Spinal cord (tissue), 10 donors: ENCODE measurements around the gene COG1. TPM values are rescaled to one million over a fixed set of nuclear protein-coding genes. Genes with fewer than 3 reads are reported as not detected.
A peak's percentile ranks its signal among the peaks of the same experiment; 100 is the strongest.

Source experiments
- DNase-seq, 6 donors: peaks; one replicate each; pipeline versions ENCODE4 v3.0.0 to v3.0.0-alpha.2; 2013 to 2015; ENCODE audit warnings: low spot score in 6 of 6, low read depth in 4 of 6
- H3K27ac ChIP-seq: one replicate; pipeline ENCODE4 v1.5.1; 2013; ENCODE audit warnings: low read depth, low read length, control low read depth
- H3K27me3 ChIP-seq: one replicate; pipeline ENCODE4 v1.6.1; 2013; ENCODE audit warnings: low read length; ENCODE audit not compliant: control insufficient read depth, insufficient read depth
- H3K36me3 ChIP-seq: one replicate; pipeline ENCODE4 v1.6.1; 2013; ENCODE audit warnings: low read length; ENCODE audit not compliant: control insufficient read depth, insufficient read depth
- H3K4me1 ChIP-seq: one replicate; pipeline ENCODE4 v1.6.1; 2013; ENCODE audit warnings: low read length; ENCODE audit not compliant: control insufficient read depth, insufficient read depth
- H3K4me3 ChIP-seq: one replicate; pipeline ENCODE4 v1.5.1; 2013; ENCODE audit warnings: low read depth, low read length, control low read depth
- H3K9me3 ChIP-seq: one replicate; pipeline ENCODE4 v1.6.1; 2013; ENCODE audit warnings: low read length; ENCODE audit not compliant: control insufficient read depth, insufficient read depth
- WGBS: methylation state at CpG from one replicate; pipeline ENCODE4 v1.1.5; 2013; ENCODE audit warnings: missing lambda C conversion rate; ENCODE audit not compliant: insufficient coverage; 5-methylcytosine and 5-hydroxymethylcytosine counted together
- polyA plus RNA-seq, 2 donors: library from polyadenylated mRNA; unstranded; fragments of 120-200 nt; gene quantifications; one replicate each; pipeline ENCODE4 v1.2.1, GENCODE V29; 2013; ENCODE audit not compliant: insufficient read length in 2 of 2
- total RNA-seq, 2 donors: library from RNA; depleted of rRNA in 1 of 2; stranded (reverse); fragments of 120-200 nt in 1 of 2; fragments of >200 nt in 1 of 2; gene quantifications; one replicate each; pipeline versions ENCODE4 v1.2.3 to v1.2.4, GENCODE V29; 2013 to 2014
- donor health status: healthy.

COG1 gene
- total and polyA plus RNA-seq, 4 donors: 18.7 to 64.7 (median 45.6) TPM

DNA sequence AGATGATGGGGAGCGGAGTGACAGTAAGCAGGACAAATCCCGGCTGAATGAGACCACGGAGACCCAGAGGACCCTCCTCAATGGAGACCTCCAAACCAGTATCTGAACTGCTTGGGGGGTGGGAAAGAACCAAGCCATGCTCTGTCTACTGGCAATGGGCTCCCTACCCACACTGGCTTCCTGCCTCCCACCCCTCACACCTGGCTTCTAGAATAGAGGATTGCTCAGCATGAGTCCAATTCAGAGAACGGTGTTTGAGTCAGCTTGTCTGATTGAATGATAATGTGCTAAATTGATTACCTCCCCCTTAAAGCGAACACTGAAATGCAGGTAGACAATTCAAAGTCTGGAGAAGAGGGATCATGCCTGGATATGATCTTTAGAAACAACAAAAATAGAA, 22.5 kb upstream of the COG1 start:
- DNase-seq: no peak
- no peak overlapping the region for H3K4me3 ChIP-seq
- peaks cover 10% of the 10 kb centered on the region for H3K4me1 ChIP-seq
- H3K27me3 ChIP-seq: peaks cover 31% of the 10 kb centered on the region
- H3K36me3 ChIP-seq: no peaks in the 10 kb centered on the region
- WGBS: 100% methylated on average over 1 of the region's 5 CpGs
- no peak overlapping the region for H3K27ac ChIP-seq
- H3K9me3 ChIP-seq: no peaks in the 10 kb centered on the region

GRCh38 chr17:73172252-73172651, 20.6 kb upstream of the COG1 start:
- Histone ChIP-seq H3K4me3 (no peak overlapping the region), H3K27me3 (peaks cover 11% of the 10 kb centered on the region), H3K9me3 (no peaks in the 10 kb centered on the region), H3K27ac (no peak overlapping the region), H3K4me1 (no peaks in the 10 kb centered on the region), H3K36me3 (no peaks in the 10 kb centered on the region)
- DNase-seq: no peak
- WGBS: no CpG with 5 or more reads among the region's 3 CpGs

GRCh38 chr17:73174126-73174525, 18.7 kb upstream of the COG1 start:
- Histone ChIP-seq H3K27me3 (no peaks in the 10 kb centered on the region), H3K4me3 (no peak overlapping the region), H3K36me3 (no peaks in the 10 kb centered on the region), H3K27ac (no peak overlapping the region), H3K4me1 (no peaks in the 10 kb centered on the region), H3K9me3 (no peaks in the 10 kb centered on the region)
- DNase-seq: no peak
- WGBS: 70% methylated on average over 3 of the region's 7 CpGs

GRCh38 chr17:73175962-73176565, 16.8 kb upstream of the COG1 start:
- WGBS: 79% methylated on average over 5 of the region's 10 CpGs

DNA sequence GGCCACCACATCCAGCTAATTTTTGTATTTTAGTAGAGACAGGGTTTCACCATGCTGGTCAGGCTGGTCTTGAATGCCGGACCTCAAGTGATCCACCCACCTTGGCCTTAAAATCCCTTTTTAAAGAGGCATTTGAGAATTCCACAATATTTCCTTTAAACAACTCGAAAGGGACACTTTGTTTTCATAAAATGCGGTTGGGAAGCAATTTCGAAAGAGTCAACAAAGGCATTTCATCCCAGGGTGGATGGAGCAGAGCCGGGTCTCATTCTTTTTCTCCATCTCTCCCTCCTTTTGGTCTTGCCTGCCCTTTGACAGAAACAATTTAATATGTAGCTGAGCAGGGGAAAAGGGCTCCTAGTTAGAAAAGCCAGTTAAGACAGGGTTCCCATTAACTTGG, 13.5 kb upstream of the COG1 start:
- Histone ChIP-seq H3K36me3 (no peaks in the 10 kb centered on the region), H3K27ac (no peak overlapping the region)
- 78% methylated on average over 4 of the region's 5 CpGs for WGBS

More at GRCh38 chr17:73175962-73176565, 16.8 kb upstream of the COG1 start:
- no peak for DNase-seq
- Histone ChIP-seq H3K36me3 (no peaks in the 10 kb centered on the region), H3K27me3 (no peaks in the 10 kb centered on the region), H3K4me3 (no peak overlapping the region), H3K27ac (no peak overlapping the region), H3K4me1 (no peaks in the 10 kb centered on the region), H3K9me3 (no peaks in the 10 kb centered on the region)

GRCh38 chr17:73179878-73180277, 13.0 kb upstream of the COG1 start:
- Histone ChIP-seq H3K27me3 (no peaks in the 10 kb centered on the region), H3K4me1 (no peaks in the 10 kb centered on the region), H3K4me3 (no peak overlapping the region), H3K9me3 (no peaks in the 10 kb centered on the region), H3K36me3 (no peaks in the 10 kb centered on the region), H3K27ac (no peak overlapping the region)
- 100% methylated on average over 1 of the region's 3 CpGs for WGBS
- no peak for DNase-seq

More for the DNA sequence above, 13.5 kb upstream of the COG1 start:
- no peaks in the 10 kb centered on the region for H3K4me1 ChIP-seq
- H3K27me3 ChIP-seq: no peaks in the 10 kb centered on the region
- no peak for DNase-seq
- H3K4me3 ChIP-seq: no peak overlapping the region
- no peaks in the 10 kb centered on the region for H3K9me3 ChIP-seq

DNA sequence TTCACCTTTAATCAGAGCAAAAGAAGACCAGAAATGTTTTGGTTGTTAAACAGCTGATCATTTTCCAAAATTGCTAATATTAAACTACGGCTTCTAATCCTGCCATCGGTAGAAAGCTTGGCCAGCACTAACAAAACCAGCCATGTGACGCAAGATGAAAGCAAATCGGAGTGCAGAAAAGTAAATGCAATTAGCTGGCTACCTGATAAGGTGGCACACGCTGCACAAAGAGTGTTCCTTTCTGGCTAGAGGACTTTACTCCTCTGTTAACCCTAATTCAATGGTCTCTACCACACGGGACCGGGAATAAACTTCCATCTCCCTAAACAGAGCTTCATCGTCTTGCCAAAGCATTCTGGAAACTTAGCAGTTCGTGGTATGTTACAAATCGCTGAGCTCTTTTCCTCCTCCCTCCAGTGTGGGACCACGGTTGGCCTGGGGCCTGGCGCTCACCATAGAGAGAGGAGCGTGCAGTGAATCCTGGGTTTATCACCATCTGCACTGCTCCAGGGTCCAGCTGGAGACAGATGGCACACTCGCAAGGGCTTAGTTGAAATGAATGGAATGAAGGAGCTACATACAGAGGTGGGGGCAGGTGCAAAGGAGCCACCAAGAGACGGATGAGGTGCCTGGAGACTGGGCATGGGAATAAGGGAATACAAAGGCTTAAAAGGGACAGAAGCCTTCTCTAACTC, 10.1 kb upstream of the COG1 start:
- 49% methylated on average over 11 of the region's 15 CpGs for WGBS
- peak in 2 of 6 donors; percentile 55 to 82 for DNase-seq
- Histone ChIP-seq H3K4me3 (no peak overlapping the region), H3K27me3 (no peaks in the 10 kb centered on the region), H3K4me1 (no peaks in the 10 kb centered on the region), H3K36me3 (no peaks in the 10 kb centered on the region), H3K27ac (no peak overlapping the region), H3K9me3 (no peaks in the 10 kb centered on the region)

GRCh38 chr17:73184136-73184993, 8.5 kb upstream of the COG1 start:
- Histone ChIP-seq H3K4me3 (no peak overlapping the region), H3K36me3 (no peaks in the 10 kb centered on the region), H3K27me3 (no peaks in the 10 kb centered on the region), H3K4me1 (peaks cover 2% of the 10 kb centered on the region), H3K9me3 (no peaks in the 10 kb centered on the region), H3K27ac (no peak overlapping the region)
- DNase-seq: no peak
- WGBS: 88% methylated on average over 7 of the region's 9 CpGs

DNA sequence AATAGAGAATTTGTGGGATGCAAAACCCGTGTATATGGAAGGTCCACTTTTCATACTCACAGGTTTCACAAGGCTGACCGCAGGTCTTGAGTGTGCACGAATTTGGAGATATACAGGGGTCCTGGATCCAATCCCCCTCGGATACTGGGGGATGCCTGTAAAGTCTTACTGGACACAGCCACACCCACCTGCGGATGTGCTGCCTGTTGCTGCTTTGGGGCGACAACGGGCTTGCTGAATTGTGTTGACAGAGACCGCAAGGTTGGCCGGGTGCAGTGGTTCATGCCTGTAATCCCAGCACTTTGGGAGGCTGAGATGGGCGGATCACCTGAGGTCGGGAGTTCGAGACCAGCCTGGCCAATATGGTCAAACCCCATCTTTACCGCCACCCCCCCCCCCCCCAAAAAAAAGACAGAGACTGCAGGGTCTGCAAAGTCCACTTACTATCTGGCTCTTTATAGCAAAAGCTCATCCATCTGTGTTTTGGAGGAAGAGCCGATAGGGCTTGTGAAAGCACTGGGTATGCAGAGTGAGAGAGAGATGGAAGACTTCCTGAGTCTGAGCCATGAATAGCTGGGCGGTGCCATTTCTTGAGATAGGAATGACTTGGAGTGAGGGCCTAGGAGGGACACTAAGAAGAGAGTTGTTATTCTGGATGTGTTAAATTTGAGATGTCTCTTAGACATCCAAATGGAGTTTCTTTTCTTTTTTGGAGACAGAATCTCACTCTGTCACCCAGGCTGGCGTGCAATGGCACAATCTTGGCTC, 6.4 kb upstream of the COG1 start:
- no peak overlapping the region for H3K4me3 ChIP-seq
- no peaks in the 10 kb centered on the region for H3K27me3 ChIP-seq
- H3K27ac ChIP-seq: no peak overlapping the region
- WGBS: 88% methylated on average over 10 of the region's 16 CpGs
- no peaks in the 10 kb centered on the region for H3K9me3 ChIP-seq
- no peak for DNase-seq
- peaks cover 6% of the 10 kb centered on the region for H3K4me1 ChIP-seq
- H3K36me3 ChIP-seq: no peaks in the 10 kb centered on the region
